Spleen (tissue), 7 donors: Measurements from ENCODE around the gene GALNT17.

Source experiments
- CTCF ChIP-seq, 11 experiments: fragments of 200-600 bp in 7 of 11; fragments of 450-650 bp in 4 of 11; sonication (generic) in 4 of 11; IDR thresholded peaks in 8 of 11; conservative IDR thresholded peaks in 3 of 11; 1 replicate in 7 of 11; 2 replicates in 4 of 11; pipeline versions ENCODE4 v1.4.0 to v1.8.0; 2016 to 2021; ENCODE audit warnings: antibody characterized with exemption in 11 of 11, inconsistent platforms in 4 of 11, mild to moderate bottlenecking in 1 of 11
- POLR2A ChIP-seq, 3 donors: fragments of 450-650 bp; IDR thresholded peaks; one replicate each; pipeline ENCODE4 v1.5.1; 2017; ENCODE audit warnings: antibody characterized with exemption in 3 of 3, mild to moderate bottlenecking in 1 of 3
- POLR2AphosphoS5 ChIP-seq, 3 donors: sonication (generic); formaldehyde crosslinking; IDR thresholded peaks; one replicate each; pipeline ENCODE4 v1.5.1; 2017; ENCODE audit warnings: antibody characterized with exemption in 3 of 3
- donor health status: DM: no; HTN: no; CAD: no; lungs with moderate emphysema.
- donor health status: DM: no; HTN: no; CAD: no.
- donor health status: DM: no; HTN: no; CAD: no.

- TF ChIP-seq CTCF (IDR thresholded peaks at IDR 0.05 in 8 of 11, conservative IDR thresholded peaks at IDR 0.05 in 3 of 11) (no peak), POLR2AphosphoS5 (IDR thresholded peaks at IDR 0.05) (no peak), POLR2A (IDR thresholded peaks at IDR 0.05) (no peak)
Measured at GRCh38 chr7:71486414-71486813, 354.5 kb downstream of the GALNT17 start.
